A549 (cell line): ENCODE data around the gene VPS18. TPM values are rescaled to one million over a fixed set of nuclear protein-coding genes. Genes with fewer than 3 reads are reported as not detected.

Source experiments
- ATAC-seq, 2 experiments: fragments of 200-7000 bp in 1 of 2; fragments of >200 bp in 1 of 2; cut with Nextera tagmentation in 1 of 2; cut with Tn5 transposase in 1 of 2; 3 replicates each; pipeline versions ENCODE4 v1.8.0 to v1.9.1; 2018 to 2020; ENCODE audit warnings: mild to moderate bottlenecking in 1 of 2, moderate library complexity in 1 of 2
- CTCF ChIA-PET: fragments of 300-600 bp; sonication (Branson Sonifier 250); formaldehyde crosslinking; extraction: SDS; loops from one replicate; lab custom pipeline; 2021; ENCODE audit warnings: antibody characterized with exemption, inconsistent platforms; lab: Yijun Ruan, JAX
- POLR2A ChIA-PET: fragments of 350-600 bp; formaldehyde crosslinking; extraction: SDS; loops from one replicate; lab custom pipeline; 2021; ENCODE audit warnings: antibody characterized with exemption, inconsistent platforms; lab: Yijun Ruan, JAX
- DNase-seq, 2 experiments: peaks; one replicate each; pipeline versions ENCODE4 v3.0.0 to v3.0.0-alpha.2; 2011 to 2016; ENCODE audit warnings: low read depth in 1 of 2, low spot score in 1 of 2
- FAIRE-seq: peaks from 2 replicates; lab custom pipeline; 2011; peaks lifted over from hg19 to GRCh38; lab: Jason Lieb, UNC
- H3K27ac ChIP-seq, 2 experiments: fragments of >200 bp; sonication (Bioruptor Twin); formaldehyde crosslinking; 3 replicates each; pipeline ENCODE4 v1.5.1; 2016 to 2017
- H3K4me1 ChIP-seq: fragments of >200 bp; sonication (Bioruptor Twin); formaldehyde crosslinking; 3 replicates; pipeline ENCODE4 v1.6.1; 2016
- H3K4me2 ChIP-seq: fragments of >200 bp; sonication (Bioruptor Twin); formaldehyde crosslinking; 3 replicates; pipeline ENCODE4 v1.6.1; 2016
- H3K4me3 ChIP-seq: fragments of >200 bp; sonication (Bioruptor Twin); formaldehyde crosslinking; 3 replicates; pipeline ENCODE4 v1.5.1; 2016
- H3K9me3 ChIP-seq: fragments of >200 bp; sonication (Bioruptor Twin); formaldehyde crosslinking; 3 replicates; pipeline ENCODE4 v1.6.1; 2016
- BHLHE40 ChIP-seq: IDR thresholded peaks from 2 replicates; pipeline ENCODE4 v1.6.1; 2012; ENCODE audit warnings: low read depth, low read length, inconsistent platforms
- CBX8 ChIP-seq: fragments of 200-600 bp; sonication (generic); IDR thresholded peaks from 2 replicates; pipeline ENCODE4 v1.6.1; 2016
- CTCF ChIP-seq: fragments of >200 bp; sonication (Bioruptor Twin); formaldehyde crosslinking; IDR thresholded peaks from 3 replicates; pipeline ENCODE4 v1.5.1; 2016
- E2F6 ChIP-seq: IDR thresholded peaks from 2 replicates; pipeline ENCODE4 v1.6.1; 2012; ENCODE audit warnings: low read depth, borderline replicate concordance
- EHF ChIP-seq: fragments of 250-450 bp; sonication (Bioruptor Pico); IDR thresholded peaks from 2 replicates; pipeline ENCODE4 v1.5.0; 2020; ENCODE audit warnings: mild to moderate bottlenecking
- ESRRA ChIP-seq: fragments of 150-350 bp; IDR thresholded peaks from 2 replicates; pipeline ENCODE4 v1.6.1; 2014; ENCODE audit warnings: mild to moderate bottlenecking, low read length, borderline replicate concordance
- FOSB ChIP-seq: fragments of 250-450 bp; sonication (Bioruptor Pico); IDR thresholded peaks from 2 replicates; pipeline ENCODE4 v1.5.0; 2020; ENCODE audit warnings: mild to moderate bottlenecking, moderate library complexity
- FOSL2 ChIP-seq, 2 experiments: fragments of 450-650 bp in 1 of 2; fragments of >200 bp in 1 of 2; sonication (Bioruptor Twin) in 1 of 2; formaldehyde crosslinking; IDR thresholded peaks; 2 replicates each; pipeline versions ENCODE4 v1.5.0 to v1.6.1; 2016 to 2020; ENCODE audit warnings: mild to moderate bottlenecking in 1 of 2, moderate library complexity in 1 of 2
- HDAC2 ChIP-seq: fragments of 200-600 bp; sonication (generic); IDR thresholded peaks from 2 replicates; pipeline ENCODE4 v1.6.1; 2016
- HES2 ChIP-seq: fragments of >200 bp; sonication (Bioruptor Twin); formaldehyde crosslinking; IDR thresholded peaks from 2 replicates; pipeline ENCODE4 v1.6.1; 2016
- HMGXB4 ChIP-seq: fragments of 250-450 bp; sonication (Bioruptor Pico); IDR thresholded peaks from 2 replicates; pipeline ENCODE4 v1.5.0; 2021; ENCODE audit warnings: mild to moderate bottlenecking, moderate library complexity, borderline replicate concordance
- HOXB13 ChIP-seq: fragments of 250-450 bp; sonication (Bioruptor Pico); IDR thresholded peaks from 2 replicates; pipeline ENCODE4 v1.5.0; 2020; ENCODE audit warnings: low read depth, mild to moderate bottlenecking, moderate library complexity
- JUNB ChIP-seq: fragments of >200 bp; sonication (Bioruptor Twin); formaldehyde crosslinking; IDR thresholded peaks from 2 replicates; pipeline ENCODE4 v1.6.1; 2016
- KDM1A ChIP-seq: fragments of 200-600 bp; sonication (generic); IDR thresholded peaks from 2 replicates; pipeline ENCODE4 v1.6.1; 2016; ENCODE audit warnings: low read depth, mild to moderate bottlenecking
- MAFK ChIP-seq: fragments of 450-650 bp; IDR thresholded peaks from 2 replicates; pipeline ENCODE4 v1.6.1; 2014; ENCODE audit not compliant: partially characterized antibody
- MAZ ChIP-seq: fragments of 150-350 bp; IDR thresholded peaks from 2 replicates; pipeline ENCODE4 v1.6.1; 2014; ENCODE audit warnings: antibody characterized with exemption, low read depth, low read length, borderline replicate concordance
- NFE2L2 ChIP-seq: fragments of 150-350 bp; conservative IDR thresholded peaks from 2 replicates; pipeline ENCODE4 v1.6.1; 2014; ENCODE audit warnings: low read length
- RAD21 ChIP-seq, 2 experiments: fragments of >200 bp in 1 of 2; sonication (Bioruptor Twin) in 1 of 2; formaldehyde crosslinking in 1 of 2; IDR thresholded peaks in 1 of 2; conservative IDR thresholded peaks in 1 of 2; 2 replicates in 1 of 2; 3 replicates in 1 of 2; pipeline ENCODE4 v1.6.1; 2012 to 2018; ENCODE audit warnings: inconsistent platforms in 1 of 2
- RFX5 ChIP-seq: fragments of 450-650 bp; IDR thresholded peaks from 2 replicates; pipeline ENCODE4 v1.7.1; 2014; ENCODE audit warnings: antibody characterized with exemption, mild to moderate bottlenecking, moderate library complexity
- SMC3 ChIP-seq: fragments of >200 bp; sonication (Bioruptor Twin); formaldehyde crosslinking; IDR thresholded peaks from 3 replicates; pipeline ENCODE4 v1.6.1; 2018; ENCODE audit warnings: inconsistent platforms
- TFCP2L1 ChIP-seq: fragments of 250-450 bp; sonication (Bioruptor Pico); IDR thresholded peaks from 2 replicates; pipeline ENCODE4 v1.5.0; 2021; ENCODE audit warnings: mild to moderate bottlenecking
- ZC3H11A ChIP-seq: fragments of 450-650 bp; IDR thresholded peaks from 2 replicates; pipeline ENCODE4 v1.6.1; 2014; ENCODE audit warnings: antibody characterized with exemption, mild to moderate bottlenecking
- ZSCAN20 ChIP-seq: fragments of 250-450 bp; sonication (Bioruptor Pico); IDR thresholded peaks from 2 replicates; pipeline ENCODE4 v1.8.0; 2022; ENCODE audit warnings: mild to moderate bottlenecking, moderate library complexity
- WGBS: methylation state at CpG from one replicate; pipeline ENCODE4 v1.1.6; 2017; ENCODE audit errors: missing lambda C conversion rate; 5-methylcytosine and 5-hydroxymethylcytosine counted together
- polyA plus RNA-seq, 4 experiments: library from polyadenylated mRNA; depleted of rRNA in 3 of 4; stranded (reverse); fragments of >200 nt; fragmentation: RNase III in 1 of 4; extraction: RNeasy Plus Mini Kit Qiagen cat#74134 plus additional on column Dnase treatment in 1 of 4; gene quantifications; 2 replicates in 3 of 4; 3 replicates in 1 of 4; pipeline ENCODE4 v1.2.3, GENCODE V29; 2011 to 2017

The VPS18 gene
- polyA plus RNA-seq, 2 of the 4 experiments (the other 2 are of a cell fraction): 9.0 to 15.2 TPM

- H3K4me1 ChIP-seq: peaks cover 22% of the 10 kb centered on the region
- FAIRE-seq: no peak
- no peak for TF ChIP-seq MAFK
- peak; percentile 67 to 78 for TF ChIP-seq RAD21 (conservative IDR thresholded peaks at IDR 0.05 in 1 of 2, IDR thresholded peaks at IDR 0.05 in 1 of 2)
- no peak for TF ChIP-seq E2F6
- peak; percentile 58 for TF ChIP-seq CTCF
- TF ChIP-seq HOXB13 (CRISPR knock-in tag): no peak
- TF ChIP-seq MAZ: no peak
- TF ChIP-seq TFCP2L1 (CRISPR knock-in tag): no peak
- peak; percentile 58 for TF ChIP-seq SMC3
- TF ChIP-seq ZSCAN20 (CRISPR knock-in tag): no peak
- ChIA-PET POLR2A (no interaction called here), CTCF (interaction anchor here (0.6 to 5.9 kb wide), 12 partner anchors 7 to 266 kb away, joined by 3 to 70 read pairs (median 4); partner anchors contain the start of gene DLL4)
- DNase-seq: peak; percentile 85 to 92
- 62% methylated on average over 12 of the region's 19 CpGs for WGBS
- peak overlapping the region; percentile 32 for H3K4me2 ChIP-seq
- peak; percentile 67 to 86 for ATAC-seq
- peak overlapping the region; percentile 32 to 59; a peak in 4 of 6 replicates for H3K27ac ChIP-seq
- H3K9me3 ChIP-seq: no peaks in the 10 kb centered on the region
- H3K4me3 ChIP-seq: no peak overlapping the region
These were observed 43.7 kb downstream of the VPS18 start for GRCh38 chr15:40937762-40938535.

GRCh38 chr15:40938536-40938870 is 44.3 kb downstream of the VPS18 start:
- ChIA-PET CTCF (interaction anchor here (0.6 to 5.9 kb wide), 10 partner anchors 8 to 265 kb away, joined by 3 to 70 read pairs (median 4); partner anchors contain the start of gene DLL4), POLR2A (no interaction called here)
- H3K9me3 ChIP-seq: no peaks in the 10 kb centered on the region
- peaks cover 20% of the 10 kb centered on the region for H3K4me1 ChIP-seq
- peak overlapping the region; percentile 32 for H3K4me2 ChIP-seq
- no peak overlapping the region for H3K4me3 ChIP-seq
- WGBS: 95% methylated on average over 6 of the region's 6 CpGs
- H3K27ac ChIP-seq: peak overlapping the region; percentile 32 to 59; a peak in 4 of 6 replicates
- FAIRE-seq (no peak), ATAC-seq (no peak; a peak in 1 of 6 replicates), DNase-seq (no peak)
- TF ChIP-seq KDM1A: no peak
- TF ChIP-seq HDAC2: no peak
- no peak for TF ChIP-seq NFE2L2
- no peak for TF ChIP-seq RAD21 (conservative IDR thresholded peaks at IDR 0.05 in 1 of 2, IDR thresholded peaks at IDR 0.05 in 1 of 2)
- no peak for TF ChIP-seq JUNB
- no peak for TF ChIP-seq FOSB (CRISPR knock-in tag)
- TF ChIP-seq FOSL2 (IDR thresholded peaks at IDR 0.05): no peak
- TF ChIP-seq FOSL2 (CRISPR knock-in tag; IDR thresholded peaks at IDR 0.05): no peak
- no peak for TF ChIP-seq HMGXB4 (CRISPR knock-in tag)
- no peak for TF ChIP-seq HES2
- TF ChIP-seq CBX8: no peak
- no peak for TF ChIP-seq BHLHE40
- TF ChIP-seq ESRRA: no peak
- no peak for TF ChIP-seq EHF (CRISPR knock-in tag)
- no peak for TF ChIP-seq RFX5
- TF ChIP-seq ZC3H11A: no peak
- TF ChIP-seq E2F6: no peak
